GM23248 (cell line): ENCODE data around the gene RIOK1.

Source experiments
- EZH2 ChIP-seq: fragments of 200-600 bp; sonication (generic); IDR thresholded peaks from 2 replicates; pipeline ENCODE4 v1.6.1; 2018; ENCODE audit warnings: antibody characterized with exemption, mild to moderate bottlenecking; ENCODE audit not compliant: insufficient read depth, poor library complexity, severe bottlenecking
- EZH2phosphoT487 ChIP-seq: fragments of 200-600 bp; sonication (generic); IDR thresholded peaks from 2 replicates; pipeline ENCODE4 v1.6.1; 2018; ENCODE audit warnings: antibody characterized with exemption, moderate library complexity, mild to moderate bottlenecking, low read depth; ENCODE audit not compliant: insufficient read depth

DNA sequence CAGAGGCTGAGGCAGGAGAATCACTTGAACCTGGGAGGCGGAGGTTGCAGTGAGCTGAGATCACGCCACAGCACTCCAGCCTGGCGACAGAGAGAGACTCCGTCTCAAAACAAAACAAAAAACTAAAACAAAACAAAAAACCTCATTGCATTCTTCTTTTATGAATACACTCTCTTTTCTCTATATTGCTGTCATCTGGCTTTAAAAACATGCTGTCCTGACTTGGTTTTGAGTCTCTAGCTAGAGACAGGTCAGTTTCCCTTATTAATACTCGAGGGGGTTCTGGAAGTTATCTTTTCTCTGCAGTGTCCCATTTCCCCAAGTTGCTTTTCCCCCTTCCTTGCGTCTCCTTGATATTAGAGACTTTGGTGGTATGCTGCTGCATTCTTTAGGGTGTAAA lies 50.9 kb downstream of the RIOK1 start:
- TF ChIP-seq EZH2 (no peak), EZH2phosphoT487 (no peak)
